K562 (cell line): Measurements from ENCODE around the gene USP48. TPM values are rescaled to one million over a fixed set of nuclear protein-coding genes. Genes with fewer than 3 reads are reported as not detected.

ENCODE experiments used
- CCNT2 ChIP-seq: IDR thresholded peaks from 2 replicates; pipeline ENCODE4 v1.6.1; 2011; ENCODE audit warnings: borderline replicate concordance, low read depth, mild to moderate bottlenecking, moderate library complexity, mixed read lengths, low read length; ENCODE audit not compliant: insufficient read length; ENCODE audit errors: extremely low read depth
- ELF1 ChIP-seq: fragments of 200-800 bp; sonication (Bioruptor generic); IDR thresholded peaks from 2 replicates; pipeline ENCODE4 v1.6.1; 2016; ENCODE audit warnings: missing genetic modification characterization, missing compliant biosample characterization
- FOXO4 ChIP-seq: fragments of 450-650 bp; formaldehyde crosslinking; IDR thresholded peaks from 2 replicates; pipeline ENCODE4 v1.4.0; 2020; ENCODE audit warnings: mild to moderate bottlenecking, moderate library complexity
- FOXP4 ChIP-seq: sonication (generic); formaldehyde crosslinking; IDR thresholded peaks from 2 replicates; pipeline ENCODE4 v1.8.0; 2022; ENCODE audit warnings: mild to moderate bottlenecking, missing genetic modification reagents, borderline replicate concordance
- IRF9 ChIP-seq: fragments of 450-650 bp; IDR thresholded peaks from 2 replicates; pipeline ENCODE4 v1.6.1; 2016; ENCODE audit warnings: missing biosample characterization, missing genetic modification characterization
- MEIS2 ChIP-seq: fragments of 450-650 bp; IDR thresholded peaks from 2 replicates; pipeline ENCODE4 v1.6.1; 2014; ENCODE audit warnings: mild to moderate bottlenecking; ENCODE audit not compliant: partially characterized antibody
- MXI1 ChIP-seq: IDR thresholded peaks from 2 replicates; pipeline ENCODE4 v1.6.1; 2011; ENCODE audit warnings: low read depth, mild to moderate bottlenecking, improper control_type of control experiment, low read length
- MYBL2 ChIP-seq, 2 experiments: fragments of 450-650 bp in 1 of 2; sonication (generic) in 1 of 2; formaldehyde crosslinking in 1 of 2; IDR thresholded peaks; 2 replicates each; pipeline versions ENCODE4 v1.6.1 to v1.8.1; 2017 to 2022; ENCODE audit warnings: borderline replicate concordance in 1 of 2, inconsistent platforms in 1 of 2, low read depth in 1 of 2, mild to moderate bottlenecking in 1 of 2, missing genetic modification reagents in 1 of 2, moderate library complexity in 1 of 2
- NFIC ChIP-seq: fragments of 450-650 bp; IDR thresholded peaks from 2 replicates; pipeline ENCODE4 v1.6.1; 2017; ENCODE audit warnings: mild to moderate bottlenecking, inconsistent platforms
- NFRKB ChIP-seq: fragments of 450-650 bp; IDR thresholded peaks from 2 replicates; pipeline ENCODE4 v1.6.1; 2016; ENCODE audit warnings: low read depth
- RAD51 ChIP-seq: fragments of 450-650 bp; IDR thresholded peaks from 2 replicates; pipeline ENCODE4 v1.7.1; 2016; ENCODE audit warnings: low read depth, mild to moderate bottlenecking, borderline replicate concordance
- RBFOX2 ChIP-seq: fragments of 200-400 bp; formaldehyde crosslinking; IDR thresholded peaks from 2 replicates; pipeline ENCODE4 v1.6.1; 2017; ENCODE audit warnings: low read depth, mild to moderate bottlenecking, low read length, moderate library complexity
- RBM15 ChIP-seq: fragments of 200-400 bp; formaldehyde crosslinking; IDR thresholded peaks from 2 replicates; pipeline ENCODE4 v1.6.1; 2018; ENCODE audit warnings: mild to moderate bottlenecking, low read length, moderate library complexity; ENCODE audit not compliant: insufficient read depth
- ZKSCAN1 ChIP-seq: fragments of 150-350 bp; IDR thresholded peaks from 2 replicates; pipeline ENCODE4 v1.6.1; 2016; ENCODE audit warnings: low read depth, low read length
- ZMIZ1 ChIP-seq, 2 experiments: fragments of 150-350 bp in 1 of 2; IDR thresholded peaks; 2 replicates each; pipeline ENCODE4 v1.6.1; 2012 to 2016; ENCODE audit warnings: low read depth in 2 of 2, low read length in 2 of 2, mild to moderate bottlenecking in 1 of 2, moderate library complexity in 1 of 2
- ZNF408 ChIP-seq: fragments of 250-450 bp; sonication (Bioruptor Pico); IDR thresholded peaks from 2 replicates; pipeline ENCODE4 v1.4.0; 2020; ENCODE audit warnings: low read depth, mild to moderate bottlenecking, moderate library complexity
- polyA plus RNA-seq, 8 experiments: library from polyadenylated mRNA; depleted of rRNA in 4 of 8; stranded (reverse) in 5 of 8; unstranded in 3 of 8; fragments of >200 nt; fragmentation: Nextera tagmentation in 2 of 8; fragmentation: Illumina TruSeq in 1 of 8; extraction: Ambion mirVana in 2 of 8; extraction: Trizol in 1 of 8; gene quantifications; 2 replicates each; pipeline versions ENCODE4 v1.2.1 to v1.2.3, GENCODE V29; 2011 to 2014; ENCODE audit warnings: inconsistent platforms in 1 of 8, missing spikeins in 1 of 8
- total RNA-seq, 7 experiments: library from RNA; depleted of rRNA in 6 of 7; stranded (reverse); fragments of >200 nt in 6 of 7; fragmentation: Illumina TruSeq in 2 of 7; extraction: Trizol in 2 of 7; gene quantifications; 2 replicates each; pipeline versions ENCODE4 v1.2.1 to v1.2.3, GENCODE V29; 2011 to 2021; ENCODE audit warnings: low replicate concordance in 1 of 7

USP48 gene
- total and polyA plus RNA-seq, 9 of the 15 experiments (the other 6 are each of a cell fraction or from before 2014, with no cell fraction given) = 23.3 to 123 (median 106) TPM

- no peak for TF ChIP-seq IRF9 (tag)
- TF ChIP-seq RAD51 = no peak
- peak; percentile 31; the same call in 1 of the 2 replicates for TF ChIP-seq ELF1 (tag)
- TF ChIP-seq MYBL2 (IDR thresholded peaks at IDR 0.05; ENCODE audit: low read depth) = no peak
- no peak for TF ChIP-seq MYBL2 (CRISPR knock-in tag; IDR thresholded peaks at IDR 0.05; ENCODE audit: borderline replicate concordance)
- no peak for TF ChIP-seq ZNF408 (CRISPR knock-in tag)
- no peak for TF ChIP-seq NFIC
- no peak for TF ChIP-seq MEIS2
- TF ChIP-seq FOXP4 (CRISPR knock-in tag) = 0 out of 2 replicates have a peak, but pooled peaks have one; percentile 73
- TF ChIP-seq FOXO4 (CRISPR knock-in tag) = no peak
- no peak for TF ChIP-seq ZKSCAN1
- no peak for TF ChIP-seq MXI1
- TF ChIP-seq NFRKB = no peak
- TF ChIP-seq RBM15 = no peak
- peak; percentile 69 for TF ChIP-seq CCNT2
- no peak for TF ChIP-seq ZMIZ1 (IDR thresholded peaks at IDR 0.05; ENCODE audit: low read depth in 2 of 2, low read length in 2 of 2)
- TF ChIP-seq RBFOX2 = no peak
Observed at GRCh38 chr1:21651214-21652042, 131.5 kb downstream of the USP48 start (continued).
